Stimulated activated CD4-positive, alpha-beta T cell treated with anti-CD3 and anti-CD28 coated beads, TNF-alpha, amount 100 ng/mL, for 24 hours (primary cell): Measurements from ENCODE around the gene EXPH5.

ENCODE experiments used
- DNase-seq, 3 experiments: peaks; one replicate each; pipeline ENCODE4 v3.0.0-alpha.2; 2020; ENCODE audit warnings: low read depth in 3 of 3

EXPH5 gene

DNA sequence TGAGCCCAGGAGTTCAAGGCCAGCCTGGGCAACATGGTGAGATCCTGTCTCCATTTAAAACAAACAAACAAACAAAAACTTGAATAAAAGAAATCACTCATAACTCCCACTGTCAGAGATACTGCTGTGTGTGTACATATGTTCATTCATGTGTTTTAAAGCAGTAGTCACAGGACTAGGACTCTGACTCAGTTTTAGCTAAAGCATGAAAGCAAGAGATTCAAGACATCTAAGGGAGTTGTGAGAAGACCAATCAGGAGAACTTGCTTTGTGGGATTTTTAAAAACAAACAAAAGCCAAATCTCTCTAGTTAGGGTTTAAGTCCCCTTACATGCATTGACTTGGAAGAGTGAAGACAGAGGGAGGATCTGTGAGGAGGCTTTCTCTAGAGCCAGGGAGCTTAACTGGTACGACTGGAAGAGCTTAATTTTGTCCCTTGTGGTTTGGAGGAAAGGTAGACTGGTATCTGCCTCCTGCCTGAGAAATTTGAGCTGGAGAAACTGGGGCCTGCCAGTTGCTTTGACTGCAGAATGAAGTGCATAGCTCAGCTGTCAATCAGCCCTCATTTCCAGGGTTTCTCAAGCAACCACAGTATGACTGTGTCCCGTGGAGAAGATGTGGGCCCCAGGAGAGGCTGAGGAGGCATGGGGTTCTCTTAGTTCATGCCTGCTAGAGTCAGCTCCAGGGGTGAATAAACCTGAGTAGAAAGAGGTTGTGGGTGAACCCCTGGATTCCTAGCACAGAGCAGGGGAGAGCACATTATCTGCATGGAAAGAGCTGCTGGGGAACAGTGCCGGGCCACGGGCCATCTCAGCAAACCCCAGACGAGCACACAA, 30.6 kb downstream of the EXPH5 start:
- no peak for DNase-seq

DNA sequence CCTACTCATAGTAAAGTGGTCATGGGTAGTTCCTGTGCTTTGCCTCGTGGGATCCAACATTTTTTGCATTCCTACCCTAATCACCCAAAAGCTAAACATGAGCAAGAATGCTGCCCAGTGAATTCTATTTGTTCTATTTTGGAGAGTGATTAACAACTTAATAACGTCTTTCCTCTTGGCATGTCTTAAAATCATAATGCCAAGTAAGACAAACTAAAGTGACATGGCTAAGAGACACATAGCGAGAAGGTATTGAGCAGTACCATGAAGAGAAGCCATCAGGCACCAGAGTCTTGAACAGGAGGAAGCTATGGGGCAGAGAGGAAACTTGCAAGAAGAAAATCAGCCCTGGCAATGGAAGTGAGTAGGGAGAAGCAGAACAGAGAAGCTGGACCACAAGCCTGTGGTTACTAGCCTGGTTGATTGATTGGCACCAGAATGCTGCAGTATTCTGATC, 32.0 kb downstream of the EXPH5 start:
- DNase-seq, result no peak

DNA sequence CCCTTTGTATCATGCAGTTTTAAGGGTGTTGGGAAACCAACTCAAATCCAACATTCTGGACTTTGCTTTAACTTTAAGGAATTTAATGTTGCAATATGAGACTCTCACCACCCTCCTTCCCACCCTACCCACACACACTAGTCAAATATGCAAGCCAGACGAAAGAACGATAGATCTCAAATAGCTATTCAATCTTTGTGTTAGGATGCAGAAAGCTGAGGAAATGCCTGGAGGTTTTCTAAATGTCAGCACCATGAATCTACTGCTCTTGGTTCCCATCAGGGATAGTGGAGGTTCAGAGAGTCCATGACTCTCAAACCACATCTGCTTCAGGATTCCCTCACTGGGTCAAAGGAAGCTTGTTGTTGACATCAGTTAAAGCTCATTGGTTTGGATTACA, 33.7 kb downstream of the EXPH5 start:
- DNase-seq, result no peak

- no peak for DNase-seq
These were observed 34.2 kb downstream of the EXPH5 start for GRCh38 chr11:108559340-108559739.

DNA sequence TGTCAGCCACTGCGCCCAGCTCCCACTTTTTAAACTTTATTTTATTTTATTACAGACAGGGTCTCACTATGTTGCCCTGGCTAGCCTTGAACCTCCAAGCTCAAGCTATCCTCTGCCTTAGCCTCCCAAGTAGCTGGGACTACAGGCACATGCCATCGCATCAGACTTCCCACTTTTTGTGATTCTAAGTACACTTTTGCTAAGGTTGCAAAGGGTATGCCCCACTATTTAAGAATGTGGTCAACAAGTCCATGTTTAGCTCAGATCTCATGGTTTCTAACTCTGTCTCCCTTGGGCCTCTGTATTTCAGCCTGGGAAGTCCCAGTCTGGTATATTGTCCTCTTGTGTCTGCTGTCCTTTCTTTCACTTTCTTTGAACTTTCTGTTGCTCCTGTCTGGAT, 35.3 kb downstream of the EXPH5 start:
- no peak for DNase-seq

DNA sequence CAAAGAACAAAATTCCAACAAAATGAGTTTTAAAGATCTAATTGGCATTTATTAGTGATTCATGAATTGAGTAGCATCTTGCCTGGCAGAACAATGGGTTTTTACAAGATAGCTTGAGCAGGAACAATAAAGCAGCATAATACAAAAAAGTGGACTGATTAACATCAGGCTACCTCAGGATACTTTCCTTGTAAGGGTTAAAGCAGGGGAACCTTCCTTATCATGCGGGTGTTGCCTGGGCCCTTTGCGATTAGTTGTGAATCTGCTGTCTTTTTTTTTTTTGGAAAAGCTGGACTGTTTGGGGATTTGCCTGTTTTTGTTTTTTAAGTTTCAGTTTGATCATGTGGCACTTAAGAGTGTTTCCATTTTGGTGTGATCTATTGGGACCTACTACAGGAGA, 37.5 kb downstream of the EXPH5 start:
- no peak for DNase-seq

DNA sequence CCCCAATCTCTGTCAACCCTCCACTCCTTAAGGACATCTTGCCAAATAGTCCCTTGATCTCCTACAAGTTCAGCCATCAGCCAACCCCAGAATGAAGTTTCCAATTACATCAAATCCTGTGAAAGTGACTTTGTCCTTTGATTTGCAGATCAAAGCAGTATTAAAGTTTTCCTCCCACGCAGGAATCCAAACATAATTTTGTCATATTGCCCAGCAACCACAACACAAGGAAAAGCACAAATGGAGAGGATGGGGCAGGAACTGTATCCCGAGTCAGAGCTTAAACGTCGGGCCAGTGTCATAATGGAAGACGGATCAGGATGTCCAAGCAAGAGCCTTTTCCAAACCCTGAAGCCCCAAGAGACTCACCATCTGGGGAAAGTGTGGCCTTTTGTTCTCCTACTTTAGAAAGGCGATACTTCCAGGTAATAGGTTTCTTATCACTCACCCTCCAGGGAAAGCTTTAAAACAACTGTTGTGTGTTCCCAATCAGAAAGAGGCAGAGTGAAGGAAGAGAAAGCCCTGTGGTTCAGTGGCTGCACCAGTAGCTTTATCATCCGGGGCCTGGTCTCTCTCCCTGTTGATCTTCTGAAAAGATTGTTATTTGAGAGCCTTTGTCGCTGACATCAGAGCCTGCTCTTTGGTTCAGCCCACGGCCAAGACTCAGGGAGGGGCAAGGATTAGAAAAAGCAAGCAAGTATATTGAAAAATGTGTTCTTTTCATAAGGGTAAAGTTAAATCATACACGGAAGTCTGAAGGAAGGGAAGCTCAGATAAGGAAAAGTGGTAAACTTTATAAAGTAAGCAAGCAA, 41.7 kb downstream of the EXPH5 start:
- DNase-seq, result no peak

- no peak for DNase-seq
These were observed 44.2 kb downstream of the EXPH5 start for GRCh38 chr11:108549319-108549885.

GRCh38 chr11:108545909-108546501, 47.6 kb downstream of the EXPH5 start:
- DNase-seq, result no peak

DNA sequence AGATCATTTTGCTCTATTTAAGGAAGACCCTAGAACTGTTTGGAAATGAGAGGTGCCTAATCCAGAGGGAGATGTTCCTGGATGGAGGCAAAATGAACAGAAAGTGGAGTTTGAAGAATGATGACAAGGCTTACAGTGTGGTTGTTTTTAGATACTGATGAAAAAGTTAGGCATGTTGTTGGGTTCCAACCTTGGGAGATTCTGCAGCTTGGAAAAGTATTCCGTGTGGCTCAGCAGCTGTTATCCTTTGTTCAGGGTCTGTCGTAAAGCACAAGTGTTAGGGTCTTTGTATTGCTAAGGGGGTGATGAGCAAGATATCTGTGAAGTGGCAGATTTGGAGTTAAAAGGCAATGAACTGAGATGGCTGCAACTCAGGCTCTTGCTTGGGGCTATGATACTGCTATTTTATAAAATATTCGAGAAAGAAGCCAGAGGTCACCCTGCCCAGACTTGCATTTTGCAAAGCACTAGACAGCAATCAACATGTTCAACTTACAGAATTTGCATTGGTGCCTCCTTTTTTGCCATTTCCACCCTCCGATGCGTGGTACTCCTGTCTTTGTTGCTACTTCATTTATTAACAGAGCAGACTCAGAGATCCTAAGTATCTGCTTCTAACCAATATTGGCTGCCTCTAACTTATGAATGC, 50.1 kb downstream of the EXPH5 start:
- DNase-seq, result no peak

DNA sequence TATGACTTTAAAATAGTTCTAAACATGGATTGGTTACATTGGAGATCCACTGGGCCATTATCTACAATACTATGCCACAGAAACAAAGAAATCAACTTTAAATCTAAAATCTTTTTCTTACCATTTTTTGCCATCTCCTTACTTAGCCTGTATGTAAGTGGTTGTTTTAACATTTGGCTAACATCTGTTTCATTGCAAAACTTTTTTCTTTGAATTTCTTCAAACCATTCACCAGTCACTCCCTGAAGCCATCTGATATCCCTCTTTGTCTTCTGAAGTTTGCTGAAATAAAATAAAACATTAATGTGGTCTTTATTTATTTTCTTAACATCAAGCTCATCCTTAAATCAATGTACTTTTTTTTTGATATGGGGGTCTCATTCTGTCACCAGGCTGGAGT, 52.0 kb downstream of the EXPH5 start:
- DNase-seq, result no peak

- DNase-seq, result no peak
These were observed 55.1 kb downstream of the EXPH5 start for GRCh38 chr11:108538502-108538901.

- DNase-seq, result no peak
These were observed 55.5 kb downstream of the EXPH5 start for GRCh38 chr11:108538022-108538424.

GRCh38 chr11:108536783-108537182, 56.8 kb downstream of the EXPH5 start:
- DNase-seq, result no peak

GRCh38 chr11:108535384-108535955, 58.1 kb downstream of the EXPH5 start:
- DNase-seq, result no peak

- no peak for DNase-seq
These were observed 59.2 kb downstream of the EXPH5 start for GRCh38 chr11:108534274-108534882.

DNA sequence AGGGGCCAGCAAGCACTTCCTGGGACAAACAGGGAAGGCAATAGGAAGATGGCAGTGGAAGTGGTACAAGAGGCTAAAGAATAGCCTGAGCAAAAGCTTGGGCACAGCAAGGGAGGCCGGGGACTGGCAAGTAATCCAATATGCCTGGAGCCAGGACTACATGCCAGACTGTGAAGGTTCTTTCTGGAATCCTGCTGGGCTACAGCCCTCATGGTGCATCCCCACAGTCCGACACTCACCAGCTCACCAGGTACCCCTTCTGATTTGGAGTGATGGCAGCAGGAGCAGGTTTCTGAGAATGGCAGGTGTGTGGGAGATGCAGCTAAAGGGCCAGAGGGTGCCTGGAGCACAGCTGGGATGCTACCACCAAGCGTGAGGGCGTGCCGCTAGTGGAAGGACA, 63.1 kb downstream of the EXPH5 start:
- DNase-seq, result no peak

- DNase-seq, result no peak
These were observed 66.2 kb downstream of the EXPH5 start for GRCh38 chr11:108527382-108527781.

- DNase-seq, result no peak
These were observed 68.4 kb downstream of the EXPH5 start for GRCh38 chr11:108525161-108525560.

DNA sequence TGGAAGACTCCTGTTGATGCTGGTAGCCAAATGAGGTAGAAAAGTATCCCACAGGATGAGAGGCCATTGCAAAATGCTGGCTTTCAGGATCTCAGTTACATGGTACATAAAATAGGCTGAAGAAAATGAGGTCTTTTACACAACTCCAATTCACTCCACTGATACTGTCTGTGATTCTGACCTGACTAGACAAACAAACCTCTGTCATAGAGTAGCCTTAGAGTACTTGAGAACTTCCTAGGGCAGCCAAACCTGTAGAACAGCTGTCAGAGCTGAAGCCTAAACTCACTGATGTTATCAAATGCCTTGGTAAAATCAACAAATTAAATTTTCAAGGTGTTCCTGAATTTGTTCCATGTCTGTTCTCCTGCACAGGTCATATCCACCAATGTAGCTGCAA, 69.1 kb downstream of the EXPH5 start:
- DNase-seq, result no peak

DNA sequence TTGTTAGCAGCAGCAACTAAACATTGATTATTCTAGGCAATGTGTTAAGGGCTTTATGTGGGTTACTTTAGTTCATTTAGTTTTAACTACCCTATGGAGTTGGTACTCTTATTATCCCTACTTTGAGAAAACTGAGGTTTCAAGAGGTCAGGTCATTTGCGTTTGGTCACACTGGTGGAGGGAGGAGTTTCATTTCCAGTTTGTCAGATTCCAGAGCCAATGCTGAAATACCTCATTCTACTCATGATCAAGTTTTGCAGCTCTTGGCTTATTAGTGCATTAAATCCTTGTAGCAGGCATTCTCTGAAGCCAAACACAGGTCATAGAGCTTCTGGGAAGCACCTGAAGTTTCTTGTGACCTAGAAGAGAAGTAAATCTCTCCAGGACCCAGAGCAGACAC, 71.2 kb downstream of the EXPH5 start:
- no peak for DNase-seq
